Ovary (tissue), 9 donors: Measurements from ENCODE around the gene PSMB7. TPM values are rescaled to one million over a fixed set of nuclear protein-coding genes. Genes with fewer than 3 reads are reported as not detected.

Source experiments
- DNase-seq, 5 donors: peaks; one replicate each; pipeline ENCODE4 v3.0.0-alpha.2; 2019 to 2020
- H3K27ac ChIP-seq, 2 donors: fragments of 200-600 bp; one replicate each; pipeline versions ENCODE4 v1.5.1 to v1.8.0; 2019 to 2022
- H3K27me3 ChIP-seq: fragments of 200-600 bp; one replicate; pipeline ENCODE4 v1.8.0; 2022
- H3K36me3 ChIP-seq: fragments of 200-600 bp; sonication (generic); one replicate; pipeline ENCODE4 v1.5.1; 2019
- H3K4me1 ChIP-seq: one replicate; pipeline ENCODE4 v1.8.1; 2013; ENCODE audit warnings: mild to moderate bottlenecking, moderate library complexity; ENCODE audit not compliant: insufficient read depth
- H3K4me3 ChIP-seq: fragments of 200-600 bp; sonication (generic); one replicate; pipeline ENCODE4 v1.5.1; 2017
- H3K9me3 ChIP-seq, 2 donors: fragments of 200-600 bp in 1 of 2; sonication (generic) in 1 of 2; one replicate each; pipeline versions ENCODE4 v1.5.1 to v1.8.1; 2013 to 2019; ENCODE audit warnings: mild to moderate bottlenecking in 1 of 2, moderate library complexity in 1 of 2
- EP300 ChIP-seq: sonication (generic); formaldehyde crosslinking; IDR thresholded peaks from one replicate; pipeline ENCODE4 v1.6.1; 2017; ENCODE audit warnings: antibody characterized with exemption
- POLR2A ChIP-seq: fragments of 450-650 bp; IDR thresholded peaks from one replicate; pipeline ENCODE4 v1.6.1; 2017; ENCODE audit warnings: antibody characterized with exemption, mild to moderate bottlenecking, moderate library complexity
- WGBS, 3 donors: extraction: QIAGEN DNeasy Blood & Tissue Kit in 1 of 3; methylation state at CpG; one replicate each; pipeline versions ENCODE4 v1.1.5 to v1.1.7; 2013 to 2017; 5-methylcytosine and 5-hydroxymethylcytosine counted together
- intact Hi-C, 4 donors: fragments of 100-400 bp; cut with DNase I; formaldehyde crosslinking; loops; one replicate each; pipeline versions ENCODE4 v1.11.0 to v1.15.1; 2022 to 2023
- polyA plus RNA-seq, 2 donors: library from polyadenylated mRNA; stranded (reverse); fragments of 200-250 nt in 1 of 2; fragments of 350-450 nt in 1 of 2; fragmentation: Illumina TruSeq in 1 of 2; extraction: RNeasy Lipid Tissue Mini Kit (QIAGEN cat#74804) in 1 of 2; gene quantifications; one replicate each; pipeline ENCODE4 v1.2.3, GENCODE V29; 2013 to 2014
- total RNA-seq, 7 donors: library from RNA; depleted of rRNA in 2 of 7; stranded (reverse); fragments of >200 nt in 2 of 7; fragmentation: NEBNext Ultra II Directional in 3 of 7; extraction: Animal tissue kit (Norgen Biotek cat#: 25700) in 3 of 7; gene quantifications; one replicate each; pipeline versions ENCODE4 v1.1.0 to v1.2.4, GENCODE V29; 2016 to 2023
- TF ChIP-seq, protein P1 (sequence below), 3 donors: fragments of 450-650 bp in 2 of 3; fragments of 200-600 bp in 1 of 3; IDR thresholded peaks; one replicate each; pipeline versions ENCODE4 v1.5.1 to v1.8.0; 2016 to 2022; ENCODE audit warnings: antibody characterized with exemption in 3 of 3, mild to moderate bottlenecking in 1 of 3
- donor health status: DM: no; HTN: no; CAD: no; lungs with moderate emphysema.
- donor health status: DM: no; HTN: no; CAD: no.
- donor health status: Bipolar disorder and iron deficiency.
- donor health status: DM: yes; HTN: yes; CAD: no.
- donor health status: DM: no; HTN: no; CAD: no.
- donor health status: DM: yes; HTN: yes; CAD: no.

The PSMB7 gene
- total and polyA plus RNA-seq, 9 donors = 88.0 to 211 (median 95.1) TPM

DNA sequence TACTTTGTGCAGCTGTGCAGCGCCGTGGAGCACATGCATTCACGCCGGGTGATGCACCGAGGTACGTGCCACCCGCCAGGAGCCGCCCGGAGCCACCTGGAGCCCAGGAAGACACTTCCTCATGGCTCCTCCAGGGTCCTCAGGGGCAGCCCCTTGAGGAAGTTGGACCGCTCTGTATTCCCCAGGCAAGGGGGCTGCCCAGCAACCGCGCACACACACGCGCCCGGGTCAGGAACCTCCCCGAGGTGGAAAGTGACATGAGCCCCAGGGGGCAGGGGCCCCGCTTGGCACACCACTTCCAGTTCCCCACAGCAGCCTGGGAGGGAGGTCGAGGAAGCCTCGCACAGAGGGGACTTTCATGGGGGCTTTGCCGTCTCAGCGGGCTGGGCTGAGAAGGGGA lies 88.9 kb downstream of the PSMB7 start:
- 88 to 90% (median 89%) methylated on average over 19 to 21 of the region's 21 CpGs for WGBS, 3 donors
- intact Hi-C loops = loop anchor here in 2 of 4 donors (10.0 kb wide), 2 partner anchors 192 to 782 kb away; no protein-coding TSS in a partner anchor

DNA sequence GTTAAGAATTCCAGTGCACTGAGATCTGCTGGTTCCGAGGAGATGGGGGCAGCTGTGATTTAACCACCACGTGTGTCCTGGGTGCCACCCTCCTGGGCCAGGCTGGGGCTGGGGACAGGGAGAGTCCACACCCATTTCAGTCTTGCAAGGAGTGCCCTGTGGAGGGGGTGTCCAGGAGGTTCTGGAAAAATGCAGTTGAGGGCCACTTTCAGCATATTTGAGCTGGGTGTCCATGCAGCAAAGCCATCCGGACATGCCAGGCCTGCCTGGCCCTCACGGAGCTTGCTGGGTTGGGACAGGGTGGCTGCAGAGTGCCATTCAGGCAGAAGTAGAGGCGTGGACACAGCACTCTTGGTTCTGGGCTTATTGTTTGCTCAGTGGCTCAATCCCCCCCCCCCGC lies 89.4 kb downstream of the PSMB7 start:
- Histone ChIP-seq H3K4me3 (no peak overlapping the region), H3K4me1 (no peaks in the 10 kb centered on the region), H3K27me3 (no peaks in the 10 kb centered on the region), H3K27ac (no peak overlapping the region), H3K9me3 (no peaks in the 10 kb centered on the region), H3K36me3 (no peaks in the 10 kb centered on the region)
- intact Hi-C loops = loop anchor here in 2 of 4 donors (10.0 kb wide), 2 partner anchors 191 to 781 kb away; no protein-coding TSS in a partner anchor
- no peak for DNase-seq
- TF ChIP-seq POLR2A (no peak), EP300 (no peak)
- TF ChIP-seq, protein P1, sequence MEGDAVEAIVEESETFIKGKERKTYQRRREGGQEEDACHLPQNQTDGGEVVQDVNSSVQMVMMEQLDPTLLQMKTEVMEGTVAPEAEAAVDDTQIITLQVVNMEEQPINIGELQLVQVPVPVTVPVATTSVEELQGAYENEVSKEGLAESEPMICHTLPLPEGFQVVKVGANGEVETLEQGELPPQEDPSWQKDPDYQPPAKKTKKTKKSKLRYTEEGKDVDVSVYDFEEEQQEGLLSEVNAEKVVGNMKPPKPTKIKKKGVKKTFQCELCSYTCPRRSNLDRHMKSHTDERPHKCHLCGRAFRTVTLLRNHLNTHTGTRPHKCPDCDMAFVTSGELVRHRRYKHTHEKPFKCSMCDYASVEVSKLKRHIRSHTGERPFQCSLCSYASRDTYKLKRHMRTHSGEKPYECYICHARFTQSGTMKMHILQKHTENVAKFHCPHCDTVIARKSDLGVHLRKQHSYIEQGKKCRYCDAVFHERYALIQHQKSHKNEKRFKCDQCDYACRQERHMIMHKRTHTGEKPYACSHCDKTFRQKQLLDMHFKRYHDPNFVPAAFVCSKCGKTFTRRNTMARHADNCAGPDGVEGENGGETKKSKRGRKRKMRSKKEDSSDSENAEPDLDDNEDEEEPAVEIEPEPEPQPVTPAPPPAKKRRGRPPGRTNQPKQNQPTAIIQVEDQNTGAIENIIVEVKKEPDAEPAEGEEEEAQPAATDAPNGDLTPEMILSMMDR (IDR thresholded peaks at IDR 0.05) = no peak
- WGBS, 3 donors = 88 to 95% (median 93%) methylated on average over 6 of the region's 6 CpGs

More for the DNA sequence above, 88.9 kb downstream of the PSMB7 start:
- no peak for DNase-seq
- Histone ChIP-seq H3K36me3 (no peaks in the 10 kb centered on the region), H3K4me3 (no peak overlapping the region), H3K9me3 (no peaks in the 10 kb centered on the region), H3K27ac (no peak overlapping the region), H3K27me3 (no peaks in the 10 kb centered on the region), H3K4me1 (no peaks in the 10 kb centered on the region)
- TF ChIP-seq POLR2A (no peak), EP300 (no peak)
- TF ChIP-seq, protein P1 (IDR thresholded peaks at IDR 0.05) = no peak

DNA sequence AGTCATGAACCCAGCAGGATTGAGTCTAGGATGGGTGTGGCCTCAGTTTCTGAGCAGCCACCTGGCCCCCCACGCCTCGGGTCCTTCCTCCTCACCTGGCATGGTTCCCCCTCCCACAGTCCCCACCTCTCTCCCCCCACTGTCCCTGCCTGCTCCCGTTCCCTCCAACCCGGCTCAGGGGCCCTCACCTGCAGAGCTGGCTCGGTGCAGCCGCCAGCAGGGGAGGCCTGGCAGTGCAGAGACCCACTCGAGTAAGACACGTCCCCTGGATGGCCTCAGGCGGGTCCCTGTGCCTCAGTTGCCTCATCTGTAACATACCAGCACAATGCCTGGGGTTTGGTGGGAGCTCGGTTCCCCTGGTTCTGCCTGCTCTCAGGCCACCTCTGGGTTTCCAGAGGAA lies 91.3 kb downstream of the PSMB7 start:
- H3K27ac ChIP-seq = no peak overlapping the region
- WGBS, 3 donors = 87 to 88% (median 88%) methylated on average over 10 of the region's 10 CpGs
- no peaks in the 10 kb centered on the region for H3K27me3 ChIP-seq
- TF ChIP-seq, protein P1 (IDR thresholded peaks at IDR 0.05) = no peak
- no peak for TF ChIP-seq EP300
- no peak for TF ChIP-seq POLR2A
- no peak overlapping the region for H3K4me3 ChIP-seq
- H3K36me3 ChIP-seq = no peaks in the 10 kb centered on the region
- H3K4me1 ChIP-seq = peaks cover 3% of the 10 kb centered on the region
- intact Hi-C loops = loop anchor here in 3 of 4 donors (5.0 to 10.0 kb wide), 3 partner anchors 189 to 779 kb away; no protein-coding TSS in a partner anchor
- no peak for DNase-seq
- H3K9me3 ChIP-seq = no peaks in the 10 kb centered on the region

DNA sequence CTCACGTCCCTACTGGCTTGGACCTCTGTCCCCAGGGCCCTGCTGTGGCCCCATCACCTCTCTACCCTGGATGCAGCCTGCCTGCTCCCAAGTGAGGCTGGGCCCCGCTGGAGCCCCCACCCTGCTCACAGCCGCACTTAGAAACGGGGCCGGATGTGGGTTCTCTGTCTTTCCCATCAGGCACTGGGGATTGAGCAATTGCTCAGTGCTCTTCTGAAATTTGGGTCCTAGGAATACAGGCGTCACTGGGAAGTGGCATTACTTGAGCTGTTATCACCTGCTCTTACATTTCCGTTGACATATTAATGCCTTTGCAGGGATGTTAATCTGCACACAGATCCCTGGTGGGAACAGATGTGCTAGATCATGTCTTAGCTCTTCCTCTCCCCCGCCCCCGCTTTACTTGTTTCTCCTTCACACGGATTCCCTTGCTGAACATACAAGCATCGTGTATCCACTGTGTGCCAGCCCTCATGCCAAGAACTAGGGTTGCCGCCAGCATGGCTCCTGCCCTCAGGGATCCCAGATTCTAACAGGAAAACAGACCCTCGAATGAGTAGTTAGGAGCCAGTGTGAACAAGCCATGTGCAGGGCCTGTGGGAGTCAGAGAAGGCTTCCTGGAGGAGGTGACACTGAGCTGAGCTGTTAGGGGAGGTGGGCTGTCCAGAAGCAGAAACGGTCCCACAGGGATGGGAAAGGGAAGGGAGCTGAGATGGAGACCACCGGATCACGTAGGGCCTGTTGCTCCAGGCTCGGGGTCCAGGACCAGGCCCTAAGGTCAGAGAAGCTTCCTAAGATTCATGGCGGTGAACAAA lies 92.4 kb downstream of the PSMB7 start:
- intact Hi-C loops = loop anchor here in 3 of 4 donors (5.0 to 10.0 kb wide), 3 partner anchors 188 to 778 kb away; no protein-coding TSS in a partner anchor
- Histone ChIP-seq H3K9me3 (no peaks in the 10 kb centered on the region), H3K4me3 (no peak overlapping the region), H3K27me3 (no peaks in the 10 kb centered on the region), H3K36me3 (no peaks in the 10 kb centered on the region), H3K27ac (no peak overlapping the region), H3K4me1 (peaks cover 3% of the 10 kb centered on the region)
- DNase-seq = no peak
- TF ChIP-seq POLR2A = no peak
- TF ChIP-seq, protein P1 (IDR thresholded peaks at IDR 0.05) = no peak
- no peak for TF ChIP-seq EP300
- 86 to 90% (median 90%) methylated on average over 18 of the region's 18 CpGs for WGBS, 3 donors
